Nephron (organoid): Measurements from ENCODE around the gene ZMYND19.
"Not testable (repeated sequence)": the region's sequence is repeated elsewhere in the genome, so short reads cannot be mapped to it uniquely, and the experiment has no call there.

Experiments
- H3K27ac Mint-ChIP-seq, 3 experiments: 2 replicates each; pipeline ENCODE4 v1.8.0; 2020; ENCODE audit warnings: mixed read lengths in 3 of 3, mild to moderate bottlenecking in 2 of 3, moderate library complexity in 1 of 3
- H3K27me3 Mint-ChIP-seq: 2 replicates; pipeline ENCODE4 v1.8.0; 2021; ENCODE audit warnings: low read depth, mild to moderate bottlenecking, moderate library complexity, mixed read lengths
- H3K36me3 Mint-ChIP-seq: 2 replicates; pipeline ENCODE4 v1.8.0; 2020; ENCODE audit warnings: low read depth, mixed read lengths
- H3K4me1 Mint-ChIP-seq: 2 replicates; pipeline ENCODE4 v1.8.0; 2020; ENCODE audit warnings: mixed read lengths
- H3K4me3 Mint-ChIP-seq, 3 experiments: 2 replicates each; pipeline ENCODE4 v1.8.0; 2020; ENCODE audit warnings: mild to moderate bottlenecking in 3 of 3, mixed read lengths in 3 of 3, moderate library complexity in 2 of 3
- H3K9me3 Mint-ChIP-seq: 2 replicates; pipeline ENCODE4 v1.8.0; 2020; ENCODE audit warnings: mixed read lengths
- TF ChIP-seq, protein P1 (sequence below), 3 experiments: fragments of 200-600 bp; sonication (generic); IDR thresholded peaks; one replicate each; pipeline ENCODE4 v1.5.0; 2021; ENCODE audit warnings: antibody characterized with exemption in 3 of 3; ENCODE audit not compliant: unreplicated experiment in 3 of 3

The ZMYND19 gene

DNA sequence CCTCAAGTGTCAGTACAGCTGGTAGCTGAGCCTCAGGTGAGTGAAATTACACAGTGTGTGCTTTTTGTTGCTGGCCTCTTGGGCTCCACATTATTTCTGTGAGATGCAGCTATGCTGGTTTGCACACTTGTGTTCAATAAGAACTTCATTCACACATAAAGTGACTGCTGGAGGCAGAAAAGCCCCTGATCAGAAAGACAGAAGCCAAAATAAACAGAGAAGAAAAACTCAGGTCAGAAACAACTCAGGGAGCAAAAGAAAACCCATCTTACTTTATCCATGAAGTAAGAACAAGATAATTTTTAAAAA lies 55.2 kb downstream of the ZMYND19 start:
- Mint-ChIP-seq H3K27me3 (no peaks in the 10 kb centered on the region), H3K4me3 (no peak overlapping the region), H3K4me1 (peaks cover 19% of the 10 kb centered on the region), H3K36me3 (no peaks in the 10 kb centered on the region), H3K9me3 (no peaks in the 10 kb centered on the region), H3K27ac (peak overlapping the region; percentile 46 to 81 (median 53))
- TF ChIP-seq, protein P1, sequence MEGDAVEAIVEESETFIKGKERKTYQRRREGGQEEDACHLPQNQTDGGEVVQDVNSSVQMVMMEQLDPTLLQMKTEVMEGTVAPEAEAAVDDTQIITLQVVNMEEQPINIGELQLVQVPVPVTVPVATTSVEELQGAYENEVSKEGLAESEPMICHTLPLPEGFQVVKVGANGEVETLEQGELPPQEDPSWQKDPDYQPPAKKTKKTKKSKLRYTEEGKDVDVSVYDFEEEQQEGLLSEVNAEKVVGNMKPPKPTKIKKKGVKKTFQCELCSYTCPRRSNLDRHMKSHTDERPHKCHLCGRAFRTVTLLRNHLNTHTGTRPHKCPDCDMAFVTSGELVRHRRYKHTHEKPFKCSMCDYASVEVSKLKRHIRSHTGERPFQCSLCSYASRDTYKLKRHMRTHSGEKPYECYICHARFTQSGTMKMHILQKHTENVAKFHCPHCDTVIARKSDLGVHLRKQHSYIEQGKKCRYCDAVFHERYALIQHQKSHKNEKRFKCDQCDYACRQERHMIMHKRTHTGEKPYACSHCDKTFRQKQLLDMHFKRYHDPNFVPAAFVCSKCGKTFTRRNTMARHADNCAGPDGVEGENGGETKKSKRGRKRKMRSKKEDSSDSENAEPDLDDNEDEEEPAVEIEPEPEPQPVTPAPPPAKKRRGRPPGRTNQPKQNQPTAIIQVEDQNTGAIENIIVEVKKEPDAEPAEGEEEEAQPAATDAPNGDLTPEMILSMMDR (IDR thresholded peaks at IDR 0.05; ENCODE audit: unreplicated experiment in 3 of 3) = no peak

GRCh38 chr9:137534256-137535119 lies 55.8 kb downstream of the ZMYND19 start:
- Mint-ChIP-seq H3K4me3 (no peak overlapping the region), H3K36me3 (no peaks in the 10 kb centered on the region), H3K27ac (peak overlapping the region; percentile 46 to 81 (median 53)), H3K27me3 (no peaks in the 10 kb centered on the region), H3K9me3 (no peaks in the 10 kb centered on the region), H3K4me1 (peaks cover 19% of the 10 kb centered on the region)
- TF ChIP-seq, protein P1 (IDR thresholded peaks at IDR 0.05; ENCODE audit: unreplicated experiment in 3 of 3) = peak; percentile 73 to 85 (median 80)

DNA sequence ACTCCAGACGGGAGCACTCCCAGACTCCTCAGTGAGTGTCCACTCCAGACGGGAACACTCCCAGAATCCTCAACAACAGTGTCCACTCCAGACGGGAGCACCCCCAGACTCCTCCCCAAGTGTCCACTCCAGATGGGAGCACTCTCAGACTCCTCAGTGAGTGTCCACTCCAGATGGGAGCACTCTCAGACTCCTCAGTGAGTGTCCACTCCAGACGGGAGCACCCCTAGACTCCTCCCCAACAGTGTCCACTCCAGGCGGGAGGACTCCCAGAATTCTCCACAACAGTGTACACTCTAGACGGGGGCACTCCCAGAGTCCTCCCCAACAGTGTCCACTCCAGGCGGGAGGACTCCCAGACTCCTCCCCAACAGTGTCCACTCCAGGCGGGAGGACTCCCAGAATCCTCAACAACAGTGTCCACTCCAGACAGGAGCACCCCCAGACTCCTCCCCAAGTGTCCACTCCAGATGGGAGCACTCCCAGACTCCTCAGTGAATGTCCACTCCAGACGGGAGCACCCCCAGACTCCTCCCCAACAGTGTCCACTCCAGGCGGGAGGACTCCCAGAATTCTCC lies 57.3 kb downstream of the ZMYND19 start:
- H3K4me1 Mint-ChIP-seq = peaks cover 19% of the 10 kb centered on the region
- not testable (repeated sequence) for H3K9me3 Mint-ChIP-seq, H3K27me3 Mint-ChIP-seq, H3K36me3 Mint-ChIP-seq, H3K4me3 Mint-ChIP-seq, H3K27ac Mint-ChIP-seq
